GM19240 (cell line): Measurements from ENCODE around the gene TCF25.

Experiments used
- DNase-seq: peaks from one replicate; pipeline ENCODE4 v3.0.0; 2011; ENCODE audit warnings: low spot score; ENCODE audit not compliant: insufficient read length

TCF25 gene

DNA sequence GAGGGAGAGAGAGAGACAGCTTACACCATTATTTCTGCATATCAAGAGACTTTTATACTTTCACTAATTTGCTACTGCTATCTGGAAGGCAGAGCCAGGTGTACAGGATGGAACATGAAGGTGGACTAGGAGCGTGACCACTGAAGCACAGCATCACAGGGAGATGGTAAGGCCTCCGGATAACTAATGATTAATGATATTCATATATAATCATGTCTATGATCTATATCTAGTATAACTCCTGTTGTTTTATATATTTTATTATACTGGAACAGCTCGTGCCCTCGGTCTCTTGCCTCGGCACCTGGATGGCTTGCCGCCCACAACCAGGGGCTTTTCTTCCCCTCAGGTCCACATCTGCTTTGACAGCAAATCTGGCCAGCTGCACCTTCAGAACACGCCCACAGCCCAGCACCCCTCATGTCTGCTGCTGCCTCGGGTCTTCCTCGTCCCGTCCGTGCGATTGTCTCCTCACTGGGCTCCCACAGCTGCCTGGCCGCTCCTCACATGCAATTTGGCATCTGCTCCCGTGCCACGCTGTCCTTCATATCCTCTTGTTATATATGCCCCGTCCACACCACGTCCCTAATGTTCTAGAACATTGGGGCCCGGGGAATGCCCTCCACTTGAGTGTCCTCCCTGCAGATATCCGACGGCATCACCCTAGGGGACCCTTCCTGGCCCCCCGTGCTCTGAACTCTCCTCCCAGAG is 64.9 kb downstream of the TCF25 start:
- DNase-seq = no peak

DNA sequence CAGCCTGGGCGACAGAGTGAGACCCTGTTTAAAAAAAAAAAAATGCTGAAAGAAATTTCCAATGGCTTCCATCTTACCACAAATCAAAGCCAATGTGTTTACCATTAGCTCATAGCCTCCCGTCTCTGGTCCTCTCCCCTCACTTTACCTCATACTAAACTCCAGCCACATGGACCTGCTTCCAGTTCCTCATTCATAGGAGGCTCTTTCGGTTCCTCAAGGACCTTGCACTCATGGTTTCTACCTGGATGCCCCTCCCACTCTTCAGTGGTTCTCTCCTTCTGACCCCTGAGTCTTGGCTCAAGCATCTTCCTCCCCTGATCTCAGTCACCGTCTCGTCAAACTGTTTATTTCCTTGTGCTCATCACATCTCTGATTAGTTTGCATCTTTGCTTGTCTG is 71.4 kb downstream of the TCF25 start:
- DNase-seq = no peak

GRCh38 chr16:89945654-89946053 is 72.3 kb downstream of the TCF25 start:
- no peak for DNase-seq

- DNase-seq = no peak
Observed at GRCh38 chr16:89946515-89946914, 73.1 kb downstream of the TCF25 start.

DNA sequence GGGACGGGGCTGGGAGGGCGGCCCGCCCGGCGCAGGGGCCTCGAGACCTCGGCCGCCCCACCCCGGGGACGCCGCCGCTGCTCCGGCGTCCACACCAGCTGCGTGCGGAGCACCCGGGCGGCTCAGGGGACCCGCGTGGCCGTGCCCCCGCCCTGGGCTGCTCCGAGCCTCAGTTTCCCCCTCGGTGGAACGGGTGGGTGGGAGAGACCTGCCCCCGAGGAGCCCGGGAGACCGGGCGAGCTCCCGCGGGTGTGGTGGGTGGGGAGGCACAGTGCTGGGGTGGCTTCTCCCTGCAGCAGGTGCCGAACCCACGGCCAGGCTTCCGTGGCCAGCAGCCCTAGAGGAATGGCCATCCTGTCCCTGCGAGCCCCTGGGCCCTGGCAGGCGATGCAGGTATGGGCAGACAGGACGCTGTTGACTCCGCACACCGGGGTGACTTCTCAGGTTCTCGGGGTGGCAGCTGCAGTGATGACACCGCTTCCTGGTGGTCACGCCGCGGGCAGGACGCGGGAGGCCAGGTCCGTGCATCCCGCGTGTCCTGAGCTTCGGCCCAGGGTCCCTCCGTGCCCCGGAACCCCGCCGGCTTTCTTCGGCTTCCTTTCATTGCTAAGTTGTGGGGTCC is 75.8 kb downstream of the TCF25 start:
- DNase-seq = no peak

DNA sequence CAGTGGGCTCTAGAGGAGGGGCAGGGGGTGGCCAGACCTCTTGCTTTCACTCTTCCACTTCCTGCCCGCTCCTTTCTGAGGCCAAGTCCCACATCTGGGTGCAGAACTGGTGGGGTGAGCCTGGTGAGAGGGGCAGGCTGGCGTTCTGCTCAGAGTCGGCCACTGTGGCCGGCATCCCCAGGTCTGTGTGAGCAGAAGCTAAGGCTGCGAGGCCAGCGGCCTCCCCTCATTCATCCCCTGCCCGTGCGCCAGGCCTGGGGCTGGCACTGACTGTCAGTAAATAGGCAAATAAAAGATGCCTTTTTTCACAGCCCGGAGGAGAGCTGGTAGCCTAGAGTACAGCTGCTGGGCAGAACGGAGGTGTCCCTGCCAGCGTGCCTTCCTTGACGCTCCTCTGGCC is 76.4 kb downstream of the TCF25 start:
- DNase-seq = no peak

GRCh38 chr16:89951509-89951908 is 78.1 kb downstream of the TCF25 start:
- DNase-seq = no peak

DNA sequence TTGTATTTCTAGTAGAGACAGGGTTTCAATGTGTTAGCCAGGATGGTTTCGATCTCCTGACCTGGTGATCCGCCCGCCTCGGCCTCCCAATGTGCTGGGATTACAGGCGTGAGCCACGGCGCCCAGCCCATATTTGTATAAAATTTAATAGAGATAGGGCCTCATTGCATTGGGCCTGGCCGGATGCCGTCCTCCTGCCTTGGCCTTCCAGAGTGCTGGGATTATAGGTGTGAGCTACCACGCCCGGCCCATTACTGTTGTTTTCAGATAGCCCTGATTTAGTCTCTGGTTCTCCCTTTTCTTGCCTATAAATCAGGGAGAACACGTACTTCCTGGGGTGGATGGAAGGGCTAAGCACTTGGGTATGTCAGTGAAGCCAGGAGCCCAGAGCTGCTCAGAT is 78.7 kb downstream of the TCF25 start:
- DNase-seq = no peak

- no peak for DNase-seq
Observed at GRCh38 chr16:89952551-89952950, 79.2 kb downstream of the TCF25 start.

DNA sequence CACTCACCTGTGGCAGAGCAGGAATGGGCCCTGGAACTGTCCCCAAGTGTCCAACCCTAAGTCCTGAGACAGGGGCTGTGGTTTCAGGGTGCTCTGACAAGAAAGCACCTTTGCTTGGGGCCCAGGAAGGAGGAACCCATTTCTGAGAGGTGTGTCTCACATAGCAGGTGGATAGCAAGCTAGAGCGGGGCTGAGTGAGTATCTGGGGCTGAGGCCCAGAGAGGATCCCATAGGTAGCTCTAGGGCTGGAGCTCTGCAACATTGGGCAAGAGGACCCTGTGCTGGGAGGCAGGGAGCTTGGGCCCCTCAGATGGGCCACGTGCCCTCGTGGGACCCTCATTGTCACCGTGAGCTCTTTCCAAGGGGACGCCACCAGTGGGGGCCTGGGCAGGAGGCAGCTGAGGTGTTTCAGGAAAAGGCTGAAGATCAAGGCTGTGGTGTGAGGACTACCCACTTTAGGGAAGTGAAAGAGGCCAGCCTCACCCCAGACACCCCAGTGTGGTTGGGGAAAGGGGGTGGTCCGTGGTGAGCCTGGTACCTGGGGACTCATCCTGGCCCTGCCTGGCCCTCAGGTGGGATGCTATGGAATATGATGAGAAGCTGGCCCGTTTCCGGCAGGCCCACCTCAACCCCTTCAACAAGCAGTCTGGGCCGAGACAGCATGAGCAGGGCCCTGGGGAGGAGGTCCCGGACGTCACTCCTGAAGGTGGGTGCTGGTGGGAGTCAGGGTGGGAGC is 80.4 kb downstream of the TCF25 start:
- peak; percentile 84 for DNase-seq

GRCh38 chr16:89954462-89954861 is 81.1 kb downstream of the TCF25 start:
- no peak for DNase-seq

DNA sequence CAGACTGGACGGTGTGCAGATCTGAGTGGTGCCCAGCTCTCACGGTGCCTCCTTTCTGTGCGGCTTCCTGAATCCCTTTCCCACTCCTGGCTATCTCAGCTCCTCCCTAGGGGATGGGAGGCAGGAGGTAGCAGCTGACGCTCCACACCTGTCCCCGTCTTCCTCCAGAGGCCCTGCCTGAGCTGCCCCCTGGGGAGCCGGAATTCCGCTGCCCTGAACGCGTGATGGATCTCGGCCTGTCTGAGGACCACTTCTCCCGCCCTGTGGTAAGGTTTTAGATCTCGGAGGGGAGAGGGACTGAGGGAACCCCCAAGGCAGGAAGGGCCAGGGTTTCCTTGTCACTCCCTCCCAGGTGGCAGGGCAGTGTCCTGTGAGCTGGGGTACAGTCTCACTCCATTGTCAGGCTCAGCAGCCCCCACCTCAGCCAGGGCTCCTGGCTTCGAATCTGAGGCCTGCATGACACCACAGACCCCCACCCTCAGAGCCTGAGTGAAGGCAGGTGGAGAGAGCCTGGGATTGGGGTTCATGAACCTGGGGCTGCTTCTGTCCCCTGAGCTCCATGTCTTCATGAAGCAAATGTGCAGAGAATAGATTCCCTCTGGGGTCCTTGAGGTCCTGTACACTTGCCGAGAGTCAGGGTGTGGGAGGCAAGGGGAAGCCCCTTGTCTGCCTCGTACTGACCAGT is 81.8 kb downstream of the TCF25 start:
- DNase-seq = no peak

DNA sequence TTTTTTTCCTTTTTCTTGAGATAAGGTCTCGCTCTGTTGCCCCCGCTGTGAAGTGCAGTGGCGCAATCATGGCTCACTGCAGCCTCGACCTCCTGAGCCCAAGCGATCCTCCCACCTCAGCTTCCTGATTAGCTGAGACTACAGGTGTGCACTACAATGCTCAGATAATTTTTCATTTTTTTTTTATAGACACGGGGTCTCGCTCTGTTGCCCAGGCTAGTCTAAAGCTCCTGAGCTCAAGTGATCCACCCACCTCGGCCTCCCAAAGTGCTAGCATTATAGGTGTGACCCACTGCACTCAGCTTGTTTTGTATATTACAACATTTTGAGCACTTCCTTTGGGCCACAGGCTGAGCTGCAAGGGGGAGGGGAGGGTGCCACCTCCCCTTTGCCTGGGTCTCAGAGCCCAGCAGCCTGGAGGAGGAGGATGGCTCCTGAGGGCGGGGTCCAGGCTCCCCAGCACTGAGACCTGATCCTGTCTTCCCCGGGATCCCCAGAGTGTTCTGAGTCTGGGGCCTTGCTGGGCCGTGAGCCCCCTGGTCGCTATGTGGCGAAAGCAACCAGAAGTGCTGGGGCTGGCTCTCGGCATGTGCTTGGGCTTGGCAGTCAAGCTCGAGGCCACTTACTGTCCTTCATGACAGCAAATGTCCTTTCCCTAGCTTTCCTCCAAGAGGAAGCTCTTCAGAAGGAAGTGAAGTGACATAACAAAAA is 83.3 kb downstream of the TCF25 start:
- DNase-seq = no peak

GRCh38 chr16:89957216-89957785 is 83.9 kb downstream of the TCF25 start:
- no peak for DNase-seq

DNA sequence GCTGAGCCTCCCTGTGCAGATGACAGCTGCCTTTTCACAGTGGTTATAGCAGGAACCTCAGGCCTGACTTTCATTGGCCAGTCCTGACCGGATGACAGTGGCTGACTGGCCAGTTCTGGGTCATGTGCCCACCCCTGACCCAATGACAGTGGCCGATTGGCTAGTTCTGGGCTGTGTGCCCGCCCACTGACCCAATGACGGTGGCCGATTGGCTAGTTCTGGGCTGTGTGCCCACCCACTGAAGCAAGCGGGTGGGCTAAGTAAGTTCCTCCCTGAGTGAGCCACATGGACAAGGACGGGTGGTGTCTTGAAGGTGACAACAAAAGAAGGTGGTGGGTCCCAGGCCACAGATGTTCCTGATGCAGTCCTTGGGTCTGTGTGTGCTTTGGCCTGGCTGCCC is 84.7 kb downstream of the TCF25 start:
- DNase-seq = no peak

GRCh38 chr16:89958596-89958995 is 85.2 kb downstream of the TCF25 start:
- DNase-seq = no peak

DNA sequence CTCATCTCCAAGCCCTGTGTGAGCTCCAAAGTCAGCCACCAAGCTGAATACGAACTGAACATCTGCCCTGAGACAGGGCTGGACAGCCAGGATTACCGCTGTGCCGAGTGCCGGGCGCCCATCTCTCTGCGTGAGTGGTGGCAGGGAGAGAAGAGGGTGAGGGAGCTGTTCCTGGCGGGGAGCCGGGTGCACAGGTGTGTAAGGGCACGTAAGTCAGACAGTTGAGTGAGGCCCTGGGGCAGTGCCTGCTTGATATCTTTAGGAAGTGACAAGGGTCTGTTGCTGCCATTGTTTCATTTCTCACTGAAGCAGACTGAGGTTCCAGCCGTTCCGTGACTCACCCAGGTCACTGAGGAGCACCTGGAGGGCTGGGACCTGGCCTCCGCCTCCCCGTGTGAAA is 87.6 kb downstream of the TCF25 start:
- no peak for DNase-seq
